Epithelial cell of proximal tubule (primary cell): ENCODE results near the gene ASB6. TPM values are rescaled to one million over a fixed set of nuclear protein-coding genes. Genes with fewer than 3 reads are reported as not detected.

Experiments used
- DNase-seq: peaks from one replicate; pipeline ENCODE4 v3.0.0-alpha.2; 2011; ENCODE audit warnings: low read depth
- H3K4me3 ChIP-seq: 2 replicates; pipeline ENCODE4 v1.5.1; 2011; ENCODE audit warnings: low read depth, mild to moderate bottlenecking, low read length
- CTCF ChIP-seq: conservative IDR thresholded peaks from 2 replicates; pipeline ENCODE4 v1.5.1; 2012; ENCODE audit warnings: low read depth, mild to moderate bottlenecking, low read length
- total RNA-seq: library from RNA; depleted of rRNA; stranded (reverse); fragments of >200 nt; gene quantifications from 2 replicates; pipeline ENCODE4 v1.2.3, GENCODE V29; 2015

Gene ASB6
- total RNA-seq, 1 donor from 2014 or later = 22.3 TPM

- H3K4me3 ChIP-seq = no peak overlapping the region
- DNase-seq = no peak
- no peak for TF ChIP-seq CTCF
Observed at GRCh38 chr9:129633207-129633606, 8.7 kb downstream of the ASB6 start.

- no peak for DNase-seq
- TF ChIP-seq CTCF = no peak
- H3K4me3 ChIP-seq = no peak overlapping the region
Observed at GRCh38 chr9:129632460-129632859, 9.5 kb downstream of the ASB6 start.

GRCh38 chr9:129631674-129632129, 10.2 kb downstream of the ASB6 start:
- DNase-seq = no peak
- no peak for TF ChIP-seq CTCF
- H3K4me3 ChIP-seq = no peak overlapping the region

GRCh38 chr9:129630967-129631673, 10.8 kb downstream of the ASB6 start:
- TF ChIP-seq CTCF = no peak
- no peak overlapping the region for H3K4me3 ChIP-seq
- DNase-seq = no peak

GRCh38 chr9:129629251-129629820, 12.6 kb downstream of the ASB6 start:
- no peak for TF ChIP-seq CTCF
- H3K4me3 ChIP-seq = no peak overlapping the region
- no peak for DNase-seq

- TF ChIP-seq CTCF = no peak
- no peak for DNase-seq
- H3K4me3 ChIP-seq = no peak overlapping the region
Observed at GRCh38 chr9:129628709-129629108, 13.2 kb downstream of the ASB6 start.
